ENCODE measurements around the gene COL13A1.

GRCh38 chr10:69868821-69869220, 67.1 kb downstream of the COL13A1 start:
- TF ChIP-seq TAF1 (IDR thresholded peaks at IDR 0.05; ENCODE audit: low read depth, low read length) (no peak), POLR2A (IDR thresholded peaks at IDR 0.05; ENCODE audit: low read depth, low read length) (no peak), POLR2AphosphoS5 (IDR thresholded peaks at IDR 0.05; ENCODE audit: low read depth, low read length) (no peak)
